Measurements from ENCODE around the gene KCNK4.

The KCNK4 gene

GRCh38 chr11:64253043-64253442 is 38.1 kb upstream of the KCNK4 start:
- FAIRE-seq = no peak
- DNase-seq (ENCODE audit: low spot score) = no peak

DNA sequence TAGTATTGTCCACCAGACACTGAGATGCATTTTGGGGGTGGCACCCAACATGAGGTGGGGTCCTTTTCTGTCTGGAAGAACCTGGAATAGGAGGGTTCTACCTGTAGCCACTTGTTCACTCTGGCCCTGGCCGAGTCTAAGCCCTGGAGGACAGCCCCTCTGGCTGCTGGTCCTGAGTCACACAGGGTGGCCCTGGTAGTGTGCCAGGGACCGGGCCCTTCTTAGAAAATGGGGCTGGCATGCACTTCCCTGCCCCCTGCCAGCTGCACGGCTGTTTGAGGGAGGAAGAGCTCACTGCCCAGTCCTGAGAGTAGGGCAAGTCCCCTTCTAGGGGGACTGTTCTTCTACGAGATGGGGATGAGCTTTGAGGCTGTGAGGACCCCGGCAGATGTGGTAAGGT is 37.6 kb upstream of the KCNK4 start:
- FAIRE-seq = no peak

DNA sequence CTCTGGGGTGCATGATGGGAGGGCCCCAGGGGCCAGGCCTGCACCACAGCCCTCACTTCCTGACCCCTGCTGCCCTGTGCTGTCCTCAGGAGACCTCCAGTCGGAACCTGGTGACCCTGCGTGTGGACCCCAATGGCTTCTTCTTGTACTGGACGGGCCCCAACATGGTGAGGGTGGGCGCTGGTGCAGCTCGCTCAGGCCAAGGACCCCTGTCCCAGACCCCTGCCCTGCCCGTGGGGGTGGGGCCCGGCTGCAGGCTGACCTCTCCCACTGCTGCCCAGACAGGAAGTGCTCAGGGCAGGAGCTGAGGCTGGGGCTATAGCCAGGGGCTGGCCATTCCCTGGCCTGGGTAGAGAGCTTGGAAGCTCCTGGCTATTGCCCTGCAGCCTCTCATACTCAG is 36.8 kb upstream of the KCNK4 start:
- FAIRE-seq (no peak), DNase-seq (ENCODE audit: low spot score) (no peak)

More for the DNA sequence above, 37.6 kb upstream of the KCNK4 start:
- no peak for DNase-seq (ENCODE audit: low spot score)

DNA sequence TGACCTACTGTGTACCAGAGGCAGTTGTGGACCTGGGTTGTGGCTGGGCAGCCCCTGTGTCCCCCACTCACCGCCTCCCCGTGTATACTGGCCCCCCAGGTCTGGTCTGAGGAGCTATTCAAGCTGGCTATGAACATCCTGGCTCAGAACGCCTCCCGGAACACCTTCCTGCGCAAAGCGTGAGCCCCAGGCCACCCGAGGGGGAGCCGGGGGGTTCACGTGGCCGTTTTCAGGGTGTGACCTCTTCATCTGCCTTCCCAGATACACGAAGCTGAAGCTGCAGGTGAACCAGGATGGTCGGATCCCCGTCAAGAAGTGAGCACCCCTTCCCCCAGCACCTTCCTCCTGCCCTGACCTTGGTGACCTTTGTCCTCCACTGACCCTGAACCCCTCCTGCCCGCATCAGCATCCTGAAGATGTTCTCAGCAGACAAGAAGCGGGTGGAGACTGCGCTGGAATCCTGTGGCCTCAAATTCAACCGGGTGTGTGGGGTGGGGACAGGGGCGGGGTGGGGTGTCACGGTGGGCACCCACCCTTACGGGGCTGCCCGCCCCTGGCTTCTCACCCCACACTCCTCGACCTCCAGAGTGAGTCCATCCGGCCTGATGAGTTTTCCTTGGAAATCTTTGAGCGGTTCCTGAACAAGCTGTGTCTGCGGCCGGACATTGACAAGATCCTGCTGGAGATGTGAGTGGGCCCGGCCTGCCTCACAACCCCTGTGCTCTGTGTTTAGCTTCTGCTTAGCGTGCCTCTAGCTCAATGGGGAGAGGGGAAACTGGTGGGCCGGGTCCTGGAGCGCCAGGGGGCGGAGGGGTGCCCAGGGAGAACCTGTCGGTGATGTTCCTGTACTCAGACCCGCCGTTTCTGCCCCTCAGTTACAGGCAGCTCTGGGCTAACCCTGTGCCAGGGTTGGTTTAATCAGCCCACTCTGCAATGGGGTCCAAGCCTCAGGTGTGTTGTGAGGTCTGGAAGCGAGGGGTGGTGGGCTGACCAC is 35.7 kb upstream of the KCNK4 start:
- FAIRE-seq (no peak), DNase-seq (ENCODE audit: low spot score) (no peak)

DNA sequence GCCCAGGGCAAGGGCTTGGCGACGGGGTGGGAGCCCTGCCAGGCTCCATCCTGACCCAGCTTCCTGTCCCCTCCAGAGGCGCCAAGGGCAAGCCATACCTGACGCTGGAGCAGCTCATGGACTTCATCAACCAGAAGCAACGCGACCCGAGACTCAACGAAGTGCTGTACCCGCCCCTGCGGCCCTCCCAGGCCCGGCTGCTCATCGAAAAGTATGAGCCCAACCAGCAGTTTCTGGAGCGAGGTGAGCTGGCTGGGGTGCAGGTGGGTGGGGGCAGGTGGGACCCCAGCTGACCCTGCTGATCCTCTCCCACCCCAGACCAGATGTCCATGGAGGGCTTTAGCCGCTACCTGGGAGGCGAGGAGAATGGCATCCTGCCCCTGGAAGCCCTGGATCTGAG is 34.8 kb upstream of the KCNK4 start:
- no peak for FAIRE-seq
- DNase-seq (ENCODE audit: low spot score) = no peak

- DNase-seq (ENCODE audit: low spot score) (no peak), FAIRE-seq (no peak)
Measured at GRCh38 chr11:64258356-64258755, 32.7 kb upstream of the KCNK4 start.

GRCh38 chr11:64258946-64259532 is 32.1 kb upstream of the KCNK4 start:
- DNase-seq (ENCODE audit: low spot score) (no peak), FAIRE-seq (no peak)

- DNase-seq (ENCODE audit: low spot score) (no peak), FAIRE-seq (no peak)
Measured at GRCh38 chr11:64259533-64260067, 31.5 kb upstream of the KCNK4 start.

DNA sequence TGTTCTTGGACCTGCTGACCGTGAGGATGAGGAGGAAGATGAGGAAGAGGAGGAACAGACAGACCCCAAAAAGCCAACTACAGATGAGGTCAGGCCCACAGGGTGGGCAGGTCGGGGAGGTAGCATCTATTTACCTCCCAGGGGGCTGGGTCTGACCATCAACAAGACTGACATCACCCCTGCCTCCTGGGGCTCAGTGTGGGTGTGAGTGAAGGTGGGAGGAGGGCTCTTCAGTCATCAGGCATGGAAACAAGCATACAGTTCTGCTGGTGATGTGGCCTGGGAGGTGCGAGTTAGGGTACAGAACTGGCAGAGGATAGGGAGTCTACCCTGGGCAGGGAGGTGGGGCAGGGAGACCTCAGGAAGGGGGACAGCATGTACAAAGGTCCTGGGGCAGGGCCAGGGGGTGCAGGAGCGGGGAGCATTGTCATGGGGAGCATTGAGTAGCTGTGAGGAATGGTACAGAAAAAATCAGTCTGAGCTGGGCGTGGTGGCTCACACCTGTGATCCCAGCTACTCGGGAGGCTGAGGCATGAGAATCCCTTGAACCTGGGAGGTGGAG is 30.9 kb upstream of the KCNK4 start:
- FAIRE-seq (no peak), DNase-seq (ENCODE audit: low spot score) (no peak)

- DNase-seq (ENCODE audit: low spot score) = no peak
- no peak for FAIRE-seq
Measured at GRCh38 chr11:64261556-64262080, 29.5 kb upstream of the KCNK4 start.

GRCh38 chr11:64262271-64263002 is 28.7 kb upstream of the KCNK4 start:
- DNase-seq (ENCODE audit: low spot score) = no peak
- no peak for FAIRE-seq

- FAIRE-seq (no peak), DNase-seq (ENCODE audit: low spot score) (peak; percentile 35)
Measured at GRCh38 chr11:64263021-64263946, 27.8 kb upstream of the KCNK4 start.

GRCh38 chr11:64263947-64264317 is 27.2 kb upstream of the KCNK4 start:
- DNase-seq (ENCODE audit: low spot score) = no peak
- no peak for FAIRE-seq

GRCh38 chr11:64264371-64264852 is 26.7 kb upstream of the KCNK4 start:
- no peak for FAIRE-seq

GRCh38 chr11:64265176-64266160 is 25.6 kb upstream of the KCNK4 start:
- DNase-seq (ENCODE audit: low spot score) (no peak), FAIRE-seq (no peak)

More at GRCh38 chr11:64264371-64264852, 26.7 kb upstream of the KCNK4 start:
- DNase-seq (ENCODE audit: low spot score) = no peak

DNA sequence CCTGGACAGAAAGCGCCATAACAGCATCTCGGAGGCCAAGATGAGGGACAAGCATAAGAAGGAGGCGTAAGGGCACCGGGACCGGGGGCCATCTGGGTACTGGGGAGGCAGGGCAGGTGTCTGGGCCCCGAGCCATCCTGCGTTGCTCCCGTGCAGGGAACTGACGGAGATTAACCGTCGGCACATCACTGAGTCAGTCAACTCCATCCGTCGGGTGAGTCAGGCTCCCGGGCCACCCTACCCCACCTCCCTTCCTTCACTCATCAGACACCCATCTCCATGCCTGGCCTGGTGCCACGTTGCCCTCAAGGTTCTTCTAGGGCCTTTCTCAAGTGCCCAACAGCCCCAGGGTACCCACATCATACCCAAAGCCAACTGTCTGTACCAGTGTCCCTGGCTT is 24.8 kb upstream of the KCNK4 start:
- FAIRE-seq = no peak

DNA sequence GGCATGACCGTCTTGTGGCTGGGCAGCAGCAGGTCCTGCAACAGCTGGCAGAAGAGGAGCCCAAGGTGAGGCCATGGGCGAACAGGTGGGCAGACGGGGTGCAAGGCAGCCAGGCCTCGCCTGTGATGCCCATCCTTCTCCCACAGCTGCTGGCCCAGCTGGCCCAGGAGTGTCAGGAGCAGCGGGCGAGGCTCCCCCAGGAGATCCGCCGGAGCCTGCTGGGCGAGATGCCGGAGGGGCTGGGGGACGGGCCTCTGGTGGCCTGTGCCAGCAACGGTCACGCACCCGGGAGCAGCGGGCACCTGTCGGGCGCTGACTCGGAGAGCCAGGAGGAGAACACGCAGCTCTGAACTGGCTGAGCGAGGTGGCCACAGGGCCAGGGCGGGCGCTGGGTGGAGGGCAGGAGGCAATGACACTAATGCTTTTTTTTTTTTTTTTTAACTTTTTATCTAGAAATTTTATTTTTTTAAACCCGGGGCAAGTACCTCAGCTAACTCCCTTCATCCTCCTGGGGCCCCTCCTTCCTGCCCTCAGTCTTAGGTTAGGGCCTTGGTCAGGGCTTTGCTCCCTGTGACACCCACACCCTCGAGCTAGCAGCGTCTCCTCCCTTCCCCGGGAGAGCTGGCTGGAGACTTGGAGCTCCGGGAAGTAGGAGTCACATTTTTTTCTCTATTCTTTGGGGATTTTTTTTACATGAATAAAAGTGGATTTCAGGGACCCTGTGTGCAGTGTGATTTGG is 23.7 kb upstream of the KCNK4 start:
- no peak for FAIRE-seq
- DNase-seq (ENCODE audit: low spot score) = no peak

More for the DNA sequence above, 24.8 kb upstream of the KCNK4 start:
- no peak for DNase-seq (ENCODE audit: low spot score)

Data from RCC 7860 (cell line).